HepG2 (cell line): ENCODE results near the gene PCDHGB1.

ENCODE experiments used
- CTCF ChIP-seq: sonication (generic); formaldehyde crosslinking; IDR thresholded peaks from 2 replicates; pipeline ENCODE4 v1.5.0; 2020; ENCODE audit warnings: mild to moderate bottlenecking, missing genetic modification reagents, moderate library complexity
- HNRNPLL ChIP-seq: fragments of 200-400 bp; formaldehyde crosslinking; IDR thresholded peaks from 2 replicates; pipeline ENCODE4 v1.6.1; 2017; ENCODE audit warnings: mild to moderate bottlenecking, low read depth, low read length; ENCODE audit not compliant: poor library complexity, severe bottlenecking
- POLR2A ChIP-seq, 2 experiments: IDR thresholded peaks; 2 replicates each; pipeline ENCODE4 v1.6.1; 2011; ENCODE audit warnings: low read depth in 2 of 2, low read length in 2 of 2, mild to moderate bottlenecking in 1 of 2, moderate library complexity in 1 of 2; ENCODE audit not compliant: insufficient read depth in 1 of 2
- TAF15 ChIP-seq: fragments of 200-400 bp; formaldehyde crosslinking; IDR thresholded peaks from one replicate; pipeline ENCODE4 v1.6.1; 2018; ENCODE audit warnings: mild to moderate bottlenecking, low read depth, low read length; ENCODE audit not compliant: poor library complexity, severe bottlenecking

GRCh38 chr5:141345327-141345726 lies 4.6 kb upstream of the PCDHGB1 start:
- TF ChIP-seq HNRNPLL (no peak), POLR2A (IDR thresholded peaks at IDR 0.05; ENCODE audit: insufficient read depth in 1 of 2, low read depth in 2 of 2, low read length in 2 of 2) (no peak), CTCF (CRISPR knock-in tag) (no peak), TAF15 (no peak)
